ENCODE results near the gene IL37.

Gene IL37

GRCh38 chr2:112962308-112963175, 51.6 kb downstream of the IL37 start:
- DNase-seq: no peak

DNA sequence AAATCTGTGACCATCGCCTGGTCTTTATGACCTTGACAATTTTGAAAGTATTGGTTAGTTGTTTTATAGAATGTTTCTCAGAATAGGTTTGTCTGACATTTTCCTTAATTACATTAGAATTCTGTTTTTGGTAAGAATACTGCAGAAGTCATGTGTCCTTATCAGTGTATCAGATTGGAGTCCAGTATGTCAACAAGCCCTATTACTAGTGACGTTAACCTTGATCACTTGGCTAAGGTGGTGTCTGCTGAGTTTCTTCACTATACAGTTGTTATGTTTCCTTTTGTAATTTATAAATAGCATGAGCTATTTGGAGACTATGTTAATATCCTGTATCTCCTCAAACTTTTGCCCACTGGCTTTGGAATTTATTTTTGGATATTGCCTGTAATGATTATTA, 56.1 kb downstream of the IL37 start:
- no peak for DNase-seq

Measured in activated CD4-positive, alpha-beta T cell treated with anti-CD3 and anti-CD28 coated beads, Interleukin-10, Interleukin-2, amounts not matched to agents 100 ng/mL and 50 ng/mL, durations not matched to agents 16 hours and 8 hours (primary cell).